CD4-positive, alpha-beta T cell treated with Interleukin-21 for 1 hour (primary cell): Measurements from ENCODE around the gene RAF1.
"Not testable (repeated sequence)": the region's sequence is repeated elsewhere in the genome, so short reads cannot be mapped to it uniquely, and the experiment has no call there.

Experiments
- DNase-seq: peaks from one replicate; pipeline ENCODE4 v3.0.0-alpha.2; 2020

The RAF1 gene

DNA sequence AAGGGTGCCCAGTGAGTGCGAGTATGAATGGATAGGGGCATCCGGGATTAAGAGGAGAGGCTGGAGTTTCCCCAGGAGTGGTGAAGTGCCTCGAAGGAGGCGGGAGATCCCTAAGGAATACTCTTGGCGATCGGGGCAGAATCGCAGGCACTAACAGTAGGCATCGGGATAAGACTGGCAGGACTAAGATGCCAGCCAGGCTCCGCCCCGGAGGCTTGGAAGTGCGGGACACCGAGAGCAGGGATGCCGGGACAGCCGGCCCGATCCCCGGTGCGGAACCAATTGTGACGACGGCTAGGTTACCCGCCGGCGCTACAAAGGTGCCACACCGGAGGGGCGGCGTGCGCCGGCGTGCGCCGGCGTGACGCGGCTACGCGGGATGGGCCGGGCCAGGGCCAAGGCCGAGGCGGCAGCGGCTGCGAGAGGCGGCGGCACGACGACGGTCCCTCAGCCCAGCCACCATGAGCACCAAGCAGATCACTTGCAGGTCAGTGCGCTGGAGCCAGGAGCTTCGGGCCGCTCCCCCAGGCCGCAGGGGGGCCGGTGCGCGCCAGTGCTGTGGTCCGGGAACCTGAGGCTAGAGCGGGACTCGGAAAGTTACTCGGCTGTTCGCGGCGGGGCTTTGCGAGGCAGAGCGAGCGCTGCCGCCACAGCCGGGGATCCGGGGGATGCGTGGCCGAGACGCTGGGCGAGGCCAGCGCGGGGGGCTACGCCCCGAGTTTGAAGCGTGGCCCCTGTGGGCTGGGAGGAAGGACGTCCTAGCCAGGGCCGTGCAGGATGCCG lies 107.0 kb downstream of the RAF1 start, which contains the start of gene MKRN2:
Gene MKRN2 (plus strand): TSS at position 398 of the 783 bp plus-strand sequence. CDS start 64 bp downstream, at position 462.
- DNase-seq, result peak; percentile 86

- no peak for DNase-seq
Observed at GRCh38 chr3:12556314-12556689, 107.6 kb downstream of the RAF1 start.

- DNase-seq, result no peak
Observed at GRCh38 chr3:12553921-12554391, 110.0 kb downstream of the RAF1 start.

GRCh38 chr3:12549971-12550760 lies 113.8 kb downstream of the RAF1 start:
- no peak for DNase-seq

DNA sequence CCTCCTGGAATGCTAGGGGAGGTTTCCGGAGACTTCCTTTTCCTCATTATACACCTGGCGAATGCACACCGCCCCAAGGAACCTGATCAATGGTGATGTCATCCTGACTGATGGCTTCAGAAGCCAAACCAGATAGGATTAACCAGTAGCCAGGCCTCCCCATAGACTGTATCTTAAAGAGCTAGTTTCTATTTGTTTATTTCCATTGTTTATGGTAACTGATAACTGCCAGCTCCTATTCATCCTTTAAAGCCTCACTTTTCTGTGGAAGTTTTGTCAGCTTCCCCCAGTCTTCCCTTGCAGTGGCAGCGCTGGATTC lies 118.5 kb downstream of the RAF1 start, which contains the start of gene MKRN2OS:
Gene MKRN2OS (minus strand): TSS at position 27 of the 319 bp plus-strand sequence. CDS start 35 bp downstream, outside the sequence.
- DNase-seq, result no peak

GRCh38 chr3:12544652-12545472 lies 119.1 kb downstream of the RAF1 start:
- no peak for DNase-seq

- DNase-seq, result not testable (repeated sequence)
Observed at GRCh38 chr3:12543497-12543896, 120.4 kb downstream of the RAF1 start.

- DNase-seq, result no peak
Observed at GRCh38 chr3:12541625-12542024, 122.3 kb downstream of the RAF1 start.

DNA sequence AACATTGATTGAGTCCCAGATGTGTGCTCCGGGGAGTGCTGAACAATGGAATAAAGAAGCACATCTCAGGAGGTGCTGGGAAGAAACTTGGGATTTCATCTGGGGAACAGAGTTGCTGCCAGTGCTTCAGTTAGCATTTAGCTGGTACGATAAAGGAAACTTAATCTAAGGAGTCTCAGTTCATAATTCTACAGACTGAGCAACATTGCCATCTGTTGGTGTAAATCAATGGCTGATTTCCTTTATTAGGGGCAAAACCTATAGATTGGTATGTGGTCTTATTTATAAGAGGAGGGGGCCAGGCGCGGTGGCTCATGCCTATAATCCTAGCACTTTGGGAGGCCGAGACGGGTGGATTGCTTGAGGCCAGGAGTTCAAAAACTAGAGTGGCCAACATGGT lies 127.5 kb downstream of the RAF1 start:
- DNase-seq, result no peak
